HG03575 (cell line): Measurements from ENCODE around the gene NBDY.

Experiments
- ATAC-seq: cut with Tn5 transposase; IDR thresholded peaks from one replicate; pipeline ENCODE4 v1.9.1; 2021; ENCODE audit not compliant: unreplicated experiment, insufficient number of reproducible peaks, low FRiP score; ENCODE audit errors: extremely low read depth

Gene NBDY

DNA sequence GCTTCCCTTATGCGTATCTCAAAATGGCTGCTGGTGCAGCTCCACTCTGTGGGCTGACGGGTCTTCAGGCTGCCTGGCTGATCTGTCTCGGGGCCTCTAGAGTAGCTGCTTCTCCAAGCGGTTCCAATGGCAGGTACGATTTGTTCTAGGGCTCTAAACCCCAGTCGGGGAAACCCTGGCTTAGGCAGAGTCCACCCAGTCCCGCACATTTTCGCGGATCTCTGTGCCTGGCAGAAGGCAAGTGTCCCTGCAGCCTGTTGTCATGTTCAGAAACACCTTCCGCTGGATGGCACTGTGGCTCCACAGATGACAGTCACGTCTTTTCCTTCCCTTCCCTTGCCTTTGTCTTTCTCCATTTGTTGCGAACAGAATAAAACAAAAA is 54.4 kb downstream of the NBDY start:
- no peak for ATAC-seq

DNA sequence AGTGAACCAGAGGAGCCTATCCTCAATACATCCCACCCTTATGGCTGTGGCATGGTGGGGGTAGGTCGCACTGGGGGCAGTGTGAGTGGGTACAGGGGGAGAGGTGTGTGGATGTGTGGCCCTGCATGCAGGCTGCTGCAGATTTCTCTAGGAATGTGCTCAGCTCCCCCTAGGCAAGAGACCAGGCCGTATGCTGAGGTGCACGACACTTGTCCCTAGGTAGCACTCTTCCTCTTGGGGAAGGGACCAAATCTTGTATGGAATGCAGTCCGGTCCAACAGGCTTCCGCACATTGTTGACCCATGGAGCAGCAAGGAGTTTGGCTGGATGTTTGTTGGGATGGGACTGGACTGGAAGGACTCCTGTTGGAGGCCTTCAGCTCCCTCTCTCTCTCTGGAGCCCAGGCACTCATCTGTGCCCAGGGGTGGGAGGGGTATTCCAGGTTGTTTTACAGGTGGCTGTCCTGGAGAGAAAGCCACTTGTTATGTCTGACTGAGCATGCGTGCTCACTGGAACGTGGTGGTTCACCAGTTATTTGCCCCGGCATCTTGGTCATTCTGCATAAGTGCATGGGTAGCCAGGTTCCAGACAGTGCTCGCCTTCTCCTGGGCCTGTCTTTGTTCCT is 55.1 kb downstream of the NBDY start:
- ATAC-seq, result no peak

DNA sequence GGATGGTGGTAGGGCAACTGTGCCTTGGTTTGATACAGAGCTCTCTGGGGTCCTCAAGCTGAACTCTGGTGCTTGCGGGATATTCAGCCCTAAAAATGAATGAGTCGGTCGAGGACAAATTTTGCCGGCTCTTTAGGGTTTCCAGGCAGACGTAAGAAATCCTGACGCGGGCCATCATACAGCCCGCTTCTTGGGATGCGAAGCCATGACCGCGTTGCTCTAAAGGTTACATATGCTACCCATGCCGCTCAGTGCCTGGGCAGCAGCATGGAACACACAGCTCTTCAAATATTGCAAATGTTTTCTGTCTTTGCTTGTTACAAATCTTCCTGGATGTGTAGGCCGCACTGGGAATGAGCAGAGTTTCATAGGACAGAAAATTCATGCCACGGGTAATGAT is 55.6 kb downstream of the NBDY start:
- ATAC-seq, result no peak

DNA sequence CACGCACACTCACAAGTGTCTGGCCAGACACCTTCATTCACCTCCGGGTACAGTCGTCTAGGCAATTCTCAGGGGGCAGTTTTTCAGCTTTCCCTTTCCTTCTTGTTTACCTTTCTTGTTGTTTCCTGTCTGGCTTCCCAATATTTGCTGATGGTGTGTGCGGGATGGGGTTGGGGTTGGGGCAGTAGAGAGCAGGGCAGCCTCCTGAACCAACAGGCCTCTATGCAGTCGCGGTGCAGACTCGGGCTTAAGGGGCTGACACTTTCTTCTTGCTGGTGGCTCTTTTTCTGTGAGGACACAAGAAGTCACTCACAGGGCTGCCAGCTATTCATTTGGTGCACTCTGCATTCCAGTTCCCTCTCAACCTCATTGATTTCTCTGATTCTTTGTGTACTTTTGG is 56.4 kb downstream of the NBDY start:
- no peak for ATAC-seq

DNA sequence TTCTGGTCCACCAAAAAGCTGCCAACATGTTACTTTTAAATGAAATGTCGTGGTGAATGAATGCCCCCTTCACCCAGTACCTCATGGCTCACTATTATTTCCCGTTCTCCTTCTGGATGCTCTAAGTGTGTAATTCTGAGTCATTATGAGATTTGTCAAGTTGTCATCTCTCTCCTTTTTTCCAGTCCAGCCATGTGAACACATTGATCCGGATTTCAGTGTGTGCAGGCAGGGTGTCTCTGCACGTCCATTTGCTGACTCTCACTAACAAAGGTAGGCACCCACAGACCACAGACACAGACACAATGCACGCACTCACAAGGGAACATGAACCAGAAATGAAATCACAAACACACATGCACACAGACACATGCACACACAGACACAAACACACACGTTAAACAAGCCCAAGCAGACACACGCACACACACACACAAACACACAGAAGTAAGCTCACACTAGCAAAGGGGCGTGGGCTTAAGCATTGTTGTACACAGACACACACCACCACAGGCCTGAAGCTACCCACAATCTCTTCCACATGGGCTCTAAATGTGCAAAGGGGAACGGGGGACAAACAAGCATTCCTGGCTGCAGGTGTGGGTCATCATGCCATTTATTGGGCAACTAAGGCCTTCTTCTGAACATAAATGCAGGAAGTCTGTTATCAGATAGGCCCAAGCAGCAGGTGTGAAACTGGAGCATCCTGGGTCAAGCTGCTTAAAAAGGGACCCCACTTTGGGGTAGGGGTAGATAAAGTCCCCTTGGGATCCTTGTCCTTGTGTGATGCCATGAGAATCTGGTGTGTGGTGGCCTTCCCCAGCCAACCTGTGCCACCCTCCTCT is 58.1 kb downstream of the NBDY start:
- ATAC-seq, result no peak

DNA sequence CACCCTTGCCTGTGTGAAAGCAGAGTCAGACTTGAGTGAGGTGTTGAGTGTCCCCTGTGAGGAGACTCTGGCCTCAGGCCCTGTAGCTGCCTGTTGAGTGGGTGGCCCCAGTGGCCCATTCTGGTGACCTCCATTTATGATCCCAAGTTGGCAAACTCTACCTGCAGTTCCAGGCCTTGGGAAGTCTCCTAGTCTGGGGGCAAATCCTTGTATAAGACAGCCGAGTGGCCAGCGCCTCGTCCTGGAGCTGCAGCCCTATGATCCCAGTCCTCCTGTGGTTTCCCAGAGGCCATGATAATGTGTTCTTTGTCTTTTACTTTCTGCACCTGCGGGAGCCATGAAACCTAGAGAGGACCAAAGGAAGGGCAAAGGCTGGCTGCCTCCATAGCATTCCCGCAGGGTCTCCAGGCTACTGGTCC is 58.7 kb downstream of the NBDY start:
- ATAC-seq, result no peak

DNA sequence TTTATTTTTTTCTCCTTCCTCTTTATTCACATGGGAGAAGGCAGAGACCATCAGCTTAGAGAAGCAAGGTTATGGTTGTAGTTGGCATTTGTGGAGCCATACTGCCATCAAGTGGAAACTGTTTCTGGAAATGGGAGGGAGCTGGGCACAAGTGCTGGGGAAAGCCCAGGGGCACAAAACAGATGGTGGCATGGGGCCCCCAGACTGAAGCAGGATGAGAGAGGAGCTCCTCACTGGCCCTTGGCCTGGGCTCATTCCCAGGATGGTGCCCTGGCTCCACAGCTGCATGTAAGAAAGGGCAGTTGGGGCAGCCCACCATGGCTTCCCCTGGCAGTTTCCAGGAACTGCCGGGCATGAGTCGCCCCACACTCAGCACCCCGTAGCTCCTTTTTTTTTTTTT is 59.2 kb downstream of the NBDY start:
- no peak for ATAC-seq

DNA sequence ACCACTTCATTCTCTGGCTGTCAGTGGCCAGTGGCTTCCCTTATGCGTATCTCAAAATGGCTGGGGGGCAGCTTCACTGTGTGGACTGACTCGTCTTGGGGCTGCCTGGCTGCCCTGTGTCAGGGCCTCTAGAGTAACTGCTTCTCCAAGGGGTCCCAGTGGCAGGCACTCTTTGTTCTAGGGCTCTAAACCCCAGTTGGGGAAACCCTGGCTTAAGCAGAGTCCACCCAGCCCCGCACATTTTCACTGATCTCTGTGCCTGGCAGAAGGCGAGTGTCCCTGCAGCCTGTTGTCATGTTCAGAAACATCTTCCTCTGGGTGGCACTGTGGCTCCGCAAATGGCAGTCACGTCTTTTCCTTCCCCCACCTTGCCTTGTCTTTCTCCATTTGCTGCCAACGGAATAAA is 59.7 kb downstream of the NBDY start:
- ATAC-seq, result no peak

DNA sequence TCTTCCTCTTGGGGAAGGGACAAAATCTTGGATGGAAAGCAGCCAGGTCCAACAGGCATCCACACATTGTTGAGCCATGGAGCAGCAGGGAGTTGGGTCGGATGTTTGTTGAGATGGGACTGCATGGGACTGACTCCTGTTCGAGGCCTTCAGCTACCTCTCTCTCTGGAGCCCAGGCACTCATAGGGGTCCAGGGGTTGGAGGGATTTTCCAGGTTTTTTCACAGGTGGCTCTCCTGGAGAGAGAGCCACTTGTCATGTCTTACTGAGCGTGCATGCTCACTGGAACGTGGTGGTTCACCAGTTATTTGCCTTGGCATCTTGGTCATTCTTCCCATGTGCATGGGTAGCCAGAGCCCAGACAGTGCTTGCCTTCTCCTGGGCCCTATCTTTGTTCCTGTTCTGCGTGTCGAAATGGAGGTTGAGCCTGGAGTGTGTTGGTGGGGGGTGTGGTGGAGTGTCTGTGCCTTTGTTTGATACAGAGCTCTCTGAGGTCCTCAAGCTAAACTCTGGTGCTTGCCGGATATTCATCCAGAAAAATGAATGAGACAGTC is 60.6 kb downstream of the NBDY start:
- no peak for ATAC-seq

DNA sequence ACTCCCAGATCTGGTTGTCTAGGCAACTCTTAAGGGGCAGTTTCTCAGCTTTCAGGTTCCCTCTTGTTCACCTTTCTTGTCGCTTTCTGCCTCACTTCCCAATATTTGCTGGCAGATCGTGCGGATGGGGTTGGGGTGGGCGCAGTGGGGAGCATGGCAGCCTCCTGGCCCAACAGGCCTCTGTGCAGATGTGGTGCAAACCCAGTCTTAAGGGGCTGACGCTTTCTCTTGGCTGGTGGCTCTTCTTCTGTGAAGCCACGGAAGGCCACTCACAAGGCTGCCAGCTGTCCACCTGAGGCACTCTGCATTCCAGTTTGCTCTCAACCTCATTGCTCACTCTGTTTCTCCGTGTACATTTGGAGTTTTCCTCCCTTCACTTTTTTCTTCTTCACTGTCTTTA is 61.7 kb downstream of the NBDY start:
- ATAC-seq, result no peak

DNA sequence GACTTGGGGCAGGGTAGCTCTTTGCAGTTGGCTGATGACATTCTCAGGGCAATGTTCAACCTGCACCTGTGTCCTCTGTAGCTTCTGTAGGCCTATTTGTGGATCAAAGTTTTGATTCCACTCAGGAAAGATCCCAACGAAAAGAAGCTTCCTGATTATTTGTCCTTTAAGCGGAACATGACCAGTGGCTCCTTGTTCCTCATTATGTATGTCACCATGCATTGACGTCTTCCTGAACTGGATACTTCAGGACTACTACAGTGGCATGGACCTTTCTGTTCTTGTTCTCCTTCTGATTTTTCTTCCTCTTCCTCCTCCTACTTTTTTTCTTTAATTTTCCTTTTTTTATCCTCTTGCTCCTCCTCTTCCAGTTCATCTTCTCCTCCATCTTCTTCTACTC is 62.4 kb downstream of the NBDY start:
- ATAC-seq, result no peak

DNA sequence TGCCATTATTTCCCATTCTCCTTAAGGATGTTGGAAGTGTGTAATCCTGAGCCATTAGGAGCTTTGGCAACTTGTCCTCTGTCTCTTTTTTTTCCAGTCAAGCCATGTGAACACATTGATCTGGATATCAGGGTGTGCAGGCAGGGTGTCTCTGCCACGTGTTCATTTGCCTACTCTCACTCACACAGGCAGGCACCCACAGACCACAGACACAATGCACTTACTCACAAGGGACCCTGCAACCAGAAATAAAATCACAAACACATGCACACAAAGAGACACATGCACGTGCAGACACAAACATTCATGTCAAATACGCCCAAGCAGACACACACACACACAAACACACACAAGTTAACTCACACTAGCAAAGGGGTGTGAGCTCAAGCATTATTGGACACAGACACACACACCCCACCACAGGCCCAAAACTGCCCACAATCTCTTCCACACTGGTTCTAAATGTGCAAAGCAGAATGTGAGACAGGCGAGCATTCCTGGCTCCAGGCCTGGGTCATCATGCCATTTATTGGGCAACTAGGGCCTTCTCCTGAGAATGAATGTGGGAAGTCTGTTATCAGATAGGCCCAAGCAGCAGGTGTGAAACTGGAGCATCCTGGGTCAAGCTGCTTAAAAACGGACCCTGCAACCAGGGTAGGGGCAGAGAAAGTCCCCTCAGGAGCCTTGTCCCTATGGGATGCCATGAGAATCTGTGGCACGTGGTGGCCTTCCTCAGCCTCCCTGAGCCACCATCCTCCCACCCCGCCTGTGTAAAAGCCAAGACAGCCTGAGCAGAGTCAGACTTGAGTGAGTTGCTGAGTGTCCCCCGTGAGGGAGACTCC is 63.4 kb downstream of the NBDY start:
- no peak for ATAC-seq

DNA sequence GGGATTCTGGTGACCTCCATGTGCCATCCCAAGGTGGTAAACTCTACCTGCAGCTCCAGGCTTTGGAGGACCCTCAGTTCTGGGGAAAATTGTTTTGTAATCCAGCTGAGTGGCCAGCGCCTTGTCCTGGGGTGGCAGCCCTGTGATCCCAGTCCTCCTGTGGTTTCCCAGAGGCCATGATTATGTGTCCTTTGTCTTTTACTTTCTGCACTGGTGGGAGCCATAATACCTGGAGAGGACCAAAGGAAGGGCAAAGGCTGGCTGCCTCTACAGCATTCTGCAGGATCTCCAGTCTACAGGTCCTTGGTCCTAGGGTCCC is 64.0 kb downstream of the NBDY start:
- ATAC-seq, result no peak

DNA sequence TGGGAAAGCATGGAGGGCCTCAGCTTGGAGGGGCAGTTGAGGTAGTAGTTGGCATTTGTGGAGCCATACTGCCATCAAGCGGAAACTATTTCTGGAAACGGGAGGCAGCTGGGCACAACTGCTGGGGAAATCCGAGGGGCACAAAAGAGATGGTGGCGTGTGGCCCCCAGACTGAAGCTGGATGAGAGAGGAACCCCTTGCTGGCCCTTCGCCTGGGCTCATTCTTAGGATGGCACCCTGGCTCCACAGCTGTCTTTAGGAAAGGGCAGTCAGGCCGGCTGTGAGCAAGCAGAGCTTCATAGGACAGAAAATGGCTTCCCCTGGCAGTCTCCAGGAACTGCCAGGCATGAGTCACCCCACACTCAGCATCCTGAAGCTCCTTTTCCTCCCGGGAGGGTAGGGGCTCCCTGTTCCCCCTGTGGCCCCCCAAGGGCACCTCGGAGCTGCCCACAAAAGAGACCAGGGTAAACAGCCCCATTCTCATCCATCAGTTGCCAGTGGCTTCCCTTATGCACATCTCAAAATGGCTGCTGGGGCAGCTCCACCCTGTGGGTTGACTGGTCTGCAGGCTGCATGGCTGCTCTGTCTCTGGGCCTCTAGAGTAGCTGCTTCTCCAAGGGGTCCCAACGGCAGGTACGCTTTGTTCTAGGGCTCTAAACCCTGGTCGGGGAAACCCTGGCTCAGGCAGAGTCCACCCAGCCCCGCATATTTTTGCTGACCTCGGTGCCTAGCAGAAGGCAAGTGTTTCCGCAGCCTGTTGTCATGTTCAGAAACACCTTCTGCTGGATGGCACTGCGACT is 64.7 kb downstream of the NBDY start:
- no peak for ATAC-seq

DNA sequence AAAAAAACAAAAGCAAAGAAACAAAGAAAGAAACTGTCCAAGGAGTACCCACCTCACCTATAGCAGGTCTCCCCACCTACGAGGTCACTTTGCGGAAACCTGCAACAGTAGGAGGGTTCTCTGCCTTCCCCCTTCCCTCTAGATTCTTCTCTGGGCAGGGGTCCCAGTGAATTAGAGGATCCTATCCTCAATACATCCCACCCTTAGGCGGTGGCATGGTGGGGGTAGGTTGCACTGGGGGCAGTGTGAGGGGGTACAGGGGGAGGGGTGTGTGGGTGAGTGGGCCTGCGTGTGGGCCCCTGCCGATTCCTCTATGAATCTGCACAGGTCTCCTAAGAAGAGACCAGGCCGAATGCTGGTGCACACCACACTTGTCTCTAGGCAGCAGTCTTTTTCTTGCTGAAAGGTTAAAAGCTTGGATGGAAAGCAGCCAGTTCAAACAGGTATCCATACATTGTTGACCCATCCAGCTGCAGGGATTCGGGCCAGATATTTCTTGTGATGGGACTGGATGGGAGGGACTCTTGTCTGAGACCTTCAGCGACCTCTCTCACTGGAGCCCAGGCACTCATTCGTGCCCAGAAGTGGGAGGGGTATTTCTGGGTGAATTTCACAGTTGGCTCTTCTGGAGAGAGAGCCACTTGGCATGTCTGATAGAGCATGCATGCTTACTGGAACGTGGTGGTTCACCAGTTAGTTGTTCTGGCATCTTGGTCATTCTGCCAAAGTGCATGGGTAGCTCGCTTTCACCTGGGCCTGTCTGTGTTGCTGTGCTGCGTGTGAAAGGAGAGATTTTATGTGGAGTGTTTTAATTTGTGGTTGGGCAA is 65.6 kb downstream of the NBDY start:
- ATAC-seq, result no peak

DNA sequence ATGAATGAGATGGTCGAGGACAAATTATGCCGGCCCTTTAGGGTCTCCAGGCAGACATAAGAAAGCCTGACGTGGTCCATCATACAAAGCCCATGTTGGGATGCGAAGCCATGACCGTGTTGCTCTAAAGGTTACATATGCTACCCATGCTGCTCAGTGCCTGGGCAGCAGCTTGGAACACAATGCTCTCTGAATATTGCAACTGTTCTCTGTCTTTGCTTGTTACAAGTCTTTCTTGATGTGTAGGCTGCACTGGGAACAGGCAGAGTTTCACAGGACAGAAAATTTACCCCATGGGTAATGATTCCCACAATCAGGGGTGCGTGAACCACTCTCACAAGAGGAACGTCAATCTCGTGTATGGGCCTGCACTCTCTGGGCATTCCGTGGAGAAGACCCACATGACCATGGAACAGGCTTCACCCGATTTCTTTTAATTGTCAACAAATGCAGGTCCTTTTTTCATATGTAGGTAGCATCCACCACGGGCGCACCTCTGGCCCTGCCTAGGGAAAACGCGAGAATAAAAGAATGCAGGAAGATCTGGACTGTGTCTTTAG is 66.3 kb downstream of the NBDY start:
- no peak for ATAC-seq

DNA sequence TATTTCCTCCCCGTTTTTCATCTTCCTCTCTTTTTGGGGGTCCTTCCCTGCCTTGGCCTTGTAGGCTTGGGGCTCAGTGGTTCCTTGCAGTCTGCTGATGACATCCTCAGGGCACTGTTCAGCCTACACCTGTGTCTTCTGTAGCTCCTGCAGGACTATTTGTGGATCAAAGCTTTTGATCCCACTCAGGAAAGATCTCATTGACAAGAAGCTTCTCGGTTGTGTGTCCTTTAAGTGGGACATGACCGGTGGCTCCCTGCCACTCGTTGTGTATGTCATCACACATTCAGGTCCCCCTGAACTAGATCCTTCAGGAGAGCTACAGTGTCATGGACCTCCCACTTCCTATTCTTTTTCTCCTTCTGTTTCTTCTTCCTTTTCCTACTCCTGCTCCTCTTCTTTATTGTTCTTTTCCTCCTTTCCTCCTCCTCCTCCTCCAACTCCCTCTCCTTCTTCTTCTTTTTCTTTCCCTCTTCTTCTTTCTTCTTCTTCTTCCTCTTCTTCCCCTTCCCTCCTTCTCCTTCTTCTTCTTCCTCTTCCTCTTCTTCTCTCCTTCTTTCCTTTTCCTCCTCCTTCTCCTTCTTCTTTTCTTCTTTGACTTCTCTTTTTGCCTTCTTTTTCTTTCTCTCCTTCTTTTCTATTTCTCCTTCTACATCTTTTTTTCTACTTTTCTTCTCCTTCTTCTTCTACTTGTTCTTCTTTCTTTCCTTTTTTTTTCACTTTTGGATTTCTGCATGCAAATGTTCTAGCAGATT is 67.8 kb downstream of the NBDY start:
- ATAC-seq, result no peak
